ENCODE results near the gene EYA4.

The EYA4 gene

DNA sequence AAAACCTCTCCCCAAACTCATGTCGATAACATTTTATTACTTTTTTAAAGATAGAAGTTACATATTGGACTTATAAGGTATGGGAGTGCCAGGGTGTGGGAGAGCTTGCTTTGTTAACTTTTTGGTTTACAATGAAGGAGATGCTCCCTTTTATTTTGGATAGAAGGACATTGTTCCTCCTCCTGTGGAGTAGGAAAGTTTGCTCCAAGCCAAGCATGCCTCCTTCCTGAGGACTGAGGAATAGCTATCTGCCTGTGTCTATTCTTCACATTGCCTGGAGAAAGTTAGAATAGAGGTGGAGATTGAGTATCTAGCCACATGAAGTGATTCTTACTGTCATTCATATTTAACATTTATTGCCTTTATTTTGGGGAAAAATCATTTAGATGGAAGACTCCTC is 71.9 kb downstream of the EYA4 start:
- Mint-ChIP-seq H3K9me3 (peaks cover 5% of the 10 kb centered on the region), H3K36me3 (ENCODE audit: low read depth) (peaks cover 1% of the 10 kb centered on the region), H3K27ac (no peak overlapping the region), H3K4me3 (no peak overlapping the region), H3K4me1 (peaks cover 5% of the 10 kb centered on the region), H3K27me3 (ENCODE audit: low read depth, poor library complexity) (peaks cover 2% of the 10 kb centered on the region)
- DNase-seq = no peak
- TF ChIP-seq, protein P1, sequence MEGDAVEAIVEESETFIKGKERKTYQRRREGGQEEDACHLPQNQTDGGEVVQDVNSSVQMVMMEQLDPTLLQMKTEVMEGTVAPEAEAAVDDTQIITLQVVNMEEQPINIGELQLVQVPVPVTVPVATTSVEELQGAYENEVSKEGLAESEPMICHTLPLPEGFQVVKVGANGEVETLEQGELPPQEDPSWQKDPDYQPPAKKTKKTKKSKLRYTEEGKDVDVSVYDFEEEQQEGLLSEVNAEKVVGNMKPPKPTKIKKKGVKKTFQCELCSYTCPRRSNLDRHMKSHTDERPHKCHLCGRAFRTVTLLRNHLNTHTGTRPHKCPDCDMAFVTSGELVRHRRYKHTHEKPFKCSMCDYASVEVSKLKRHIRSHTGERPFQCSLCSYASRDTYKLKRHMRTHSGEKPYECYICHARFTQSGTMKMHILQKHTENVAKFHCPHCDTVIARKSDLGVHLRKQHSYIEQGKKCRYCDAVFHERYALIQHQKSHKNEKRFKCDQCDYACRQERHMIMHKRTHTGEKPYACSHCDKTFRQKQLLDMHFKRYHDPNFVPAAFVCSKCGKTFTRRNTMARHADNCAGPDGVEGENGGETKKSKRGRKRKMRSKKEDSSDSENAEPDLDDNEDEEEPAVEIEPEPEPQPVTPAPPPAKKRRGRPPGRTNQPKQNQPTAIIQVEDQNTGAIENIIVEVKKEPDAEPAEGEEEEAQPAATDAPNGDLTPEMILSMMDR (IDR thresholded peaks at IDR 0.05) = no peak

DNA sequence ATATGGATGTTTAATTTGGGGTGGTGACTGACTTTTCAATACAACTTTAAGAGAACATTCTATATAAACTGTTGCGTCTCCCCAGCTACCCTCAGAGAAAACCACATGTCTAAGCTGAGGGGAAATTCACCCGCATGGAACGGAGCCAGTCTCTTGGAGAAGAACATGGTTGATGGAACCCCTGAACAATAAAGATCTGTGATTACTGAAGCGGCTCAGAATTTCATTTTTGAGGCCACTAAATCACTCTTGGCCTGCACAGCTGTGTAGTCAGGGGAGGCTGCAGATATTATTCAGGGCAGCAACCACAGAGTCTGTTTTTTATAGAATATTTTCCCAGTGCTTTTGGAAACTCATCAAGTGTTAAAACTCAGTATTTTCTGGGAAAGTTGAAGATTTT is 73.8 kb downstream of the EYA4 start:
- H3K4me3 Mint-ChIP-seq = no peak overlapping the region
- no peaks in the 10 kb centered on the region for H3K36me3 Mint-ChIP-seq (ENCODE audit: low read depth)
- DNase-seq = no peak
- H3K27me3 Mint-ChIP-seq (ENCODE audit: low read depth, poor library complexity) = peaks cover 2% of the 10 kb centered on the region
- no peak overlapping the region for H3K27ac Mint-ChIP-seq
- TF ChIP-seq, protein P1 (IDR thresholded peaks at IDR 0.05) = no peak
- H3K4me1 Mint-ChIP-seq = peaks cover 5% of the 10 kb centered on the region
- no peaks in the 10 kb centered on the region for H3K9me3 Mint-ChIP-seq

DNA sequence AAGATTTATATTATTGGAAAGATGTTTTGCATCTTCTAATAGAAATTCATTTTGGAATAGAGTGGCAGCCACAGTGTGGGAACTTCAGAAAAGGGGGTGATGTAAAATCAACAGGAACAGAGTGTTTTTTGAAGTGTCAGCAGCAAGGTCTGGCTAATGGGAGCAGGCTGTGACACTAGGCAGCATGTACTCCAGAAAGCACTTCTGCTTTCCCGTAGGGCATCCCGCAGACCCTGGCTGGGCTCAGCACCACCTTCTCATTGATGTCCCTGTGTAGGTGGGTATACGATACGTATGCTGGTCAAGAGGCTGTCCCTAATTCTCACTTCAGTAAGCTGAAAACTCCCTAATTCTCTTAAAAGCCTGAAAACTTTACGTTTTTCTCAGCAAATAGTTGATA is 74.7 kb downstream of the EYA4 start:
- TF ChIP-seq, protein P1 (IDR thresholded peaks at IDR 0.05) = no peak
- no peak for DNase-seq
- Mint-ChIP-seq H3K4me3 (no peak overlapping the region), H3K36me3 (ENCODE audit: low read depth) (no peaks in the 10 kb centered on the region), H3K9me3 (peaks cover 2% of the 10 kb centered on the region), H3K4me1 (peaks cover 5% of the 10 kb centered on the region), H3K27ac (no peak overlapping the region), H3K27me3 (ENCODE audit: low read depth, poor library complexity) (peaks cover 2% of the 10 kb centered on the region)

DNA sequence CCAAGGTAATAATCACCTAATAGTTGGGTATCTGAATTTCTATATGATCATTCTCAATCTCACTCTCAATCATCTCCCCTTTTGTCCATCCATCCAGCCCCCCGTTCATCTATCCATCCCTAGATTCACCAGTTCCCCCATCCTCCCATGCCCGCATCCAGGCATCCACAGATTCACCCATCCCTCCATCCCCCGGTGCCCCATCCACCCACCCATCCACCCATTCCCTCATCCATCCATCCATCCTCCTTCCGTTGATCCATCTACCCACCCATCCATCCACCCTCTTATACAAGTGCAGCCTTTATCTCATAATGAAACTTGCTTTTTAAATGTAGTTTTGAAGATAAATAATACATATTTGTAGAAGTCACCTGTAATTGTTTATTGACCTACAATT is 76.5 kb downstream of the EYA4 start:
- peaks cover 2% of the 10 kb centered on the region for H3K27me3 Mint-ChIP-seq (ENCODE audit: low read depth, poor library complexity)
- peaks cover 5% of the 10 kb centered on the region for H3K4me1 Mint-ChIP-seq
- TF ChIP-seq, protein P1 (IDR thresholded peaks at IDR 0.05) = no peak
- no peak overlapping the region for H3K4me3 Mint-ChIP-seq
- peaks cover 5% of the 10 kb centered on the region for H3K9me3 Mint-ChIP-seq
- no peaks in the 10 kb centered on the region for H3K36me3 Mint-ChIP-seq (ENCODE audit: low read depth)
- DNase-seq = no peak
- no peak overlapping the region for H3K27ac Mint-ChIP-seq

DNA sequence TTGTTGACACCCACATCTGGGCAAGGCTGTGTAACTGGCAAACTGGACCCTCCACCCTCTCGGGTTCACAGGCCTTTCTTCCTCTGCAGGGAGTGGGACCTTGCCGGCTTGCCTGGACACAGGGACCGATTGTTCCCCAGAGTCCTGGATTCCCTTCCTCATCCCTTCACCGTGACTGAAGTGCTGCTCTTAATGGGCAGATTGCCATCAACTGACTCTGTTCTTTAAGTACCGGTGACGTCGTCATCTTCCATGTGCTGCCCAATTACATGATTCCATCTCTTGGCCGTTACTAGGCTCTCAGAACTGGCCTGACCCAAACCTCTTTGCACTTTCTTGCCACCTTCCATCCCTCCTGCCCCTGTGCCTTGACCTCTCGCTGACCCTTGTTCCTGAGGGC is 85.4 kb downstream of the EYA4 start:
- Mint-ChIP-seq H3K4me1 (peaks cover 16% of the 10 kb centered on the region), H3K27ac (peak overlapping the region; percentile 46), H3K36me3 (ENCODE audit: low read depth) (no peaks in the 10 kb centered on the region), H3K27me3 (ENCODE audit: low read depth, poor library complexity) (no peaks in the 10 kb centered on the region), H3K4me3 (no peak overlapping the region), H3K9me3 (no peaks in the 10 kb centered on the region)
- no peak for DNase-seq
- TF ChIP-seq, protein P1 (IDR thresholded peaks at IDR 0.05) = no peak

DNA sequence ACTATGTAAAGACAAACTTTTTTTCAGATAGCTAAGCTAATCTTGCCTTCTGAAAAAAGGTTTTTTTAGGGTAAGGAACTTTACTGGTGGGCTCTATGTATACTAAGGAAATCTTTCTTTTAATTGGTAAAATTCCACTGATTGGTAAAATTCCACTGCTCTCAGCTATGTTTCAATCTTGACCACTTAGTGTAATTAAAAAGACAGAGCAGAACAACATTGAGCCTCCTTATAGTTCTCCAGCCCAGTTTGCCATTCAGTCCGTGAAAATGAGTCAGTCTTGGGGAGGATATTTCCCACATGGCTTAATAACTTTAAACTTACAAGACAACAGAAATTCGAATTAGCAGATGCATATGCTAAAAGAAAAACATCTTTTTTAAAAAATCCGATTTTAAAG is 92.7 kb downstream of the EYA4 start:
- Mint-ChIP-seq H3K27ac (no peak overlapping the region), H3K4me3 (no peak overlapping the region), H3K27me3 (ENCODE audit: low read depth, poor library complexity) (no peaks in the 10 kb centered on the region), H3K4me1 (no peaks in the 10 kb centered on the region), H3K9me3 (no peaks in the 10 kb centered on the region), H3K36me3 (ENCODE audit: low read depth) (no peaks in the 10 kb centered on the region)
- DNase-seq = no peak
- TF ChIP-seq, protein P1 (IDR thresholded peaks at IDR 0.05) = no peak

Measured in nephron progenitor cell (in vitro differentiated cells).